Endothelial cell (in vitro differentiated cells): Measurements from ENCODE around the gene ISG15. TPM values are rescaled to one million over a fixed set of nuclear protein-coding genes. Genes with fewer than 3 reads are reported as not detected.

Source experiments
- DNase-seq: peaks from one replicate; pipeline ENCODE4 v3.0.0; 2021; ENCODE audit warnings: low spot score
- H3K27ac Mint-ChIP-seq: one replicate; pipeline ENCODE4 v1.8.0; 2021; ENCODE audit warnings: mixed read lengths, inconsistent platforms; ENCODE audit not compliant: unreplicated experiment
- H3K27me3 Mint-ChIP-seq: one replicate; pipeline ENCODE4 v1.8.0; 2021; ENCODE audit warnings: mild to moderate bottlenecking, moderate library complexity, mixed read lengths, inconsistent platforms; ENCODE audit not compliant: unreplicated experiment
- H3K36me3 Mint-ChIP-seq: one replicate; pipeline ENCODE4 v1.8.0; 2021; ENCODE audit warnings: mild to moderate bottlenecking, low read depth, mixed read lengths, inconsistent platforms; ENCODE audit not compliant: unreplicated experiment
- H3K4me1 Mint-ChIP-seq: one replicate; pipeline ENCODE4 v1.8.0; 2021; ENCODE audit warnings: mild to moderate bottlenecking, mixed read lengths, inconsistent platforms; ENCODE audit not compliant: unreplicated experiment
- H3K4me3 Mint-ChIP-seq: one replicate; pipeline ENCODE4 v1.8.0; 2021; ENCODE audit warnings: mild to moderate bottlenecking, mixed read lengths, inconsistent platforms; ENCODE audit not compliant: unreplicated experiment
- H3K9me3 Mint-ChIP-seq: one replicate; pipeline ENCODE4 v1.8.0; 2021; ENCODE audit warnings: mixed read lengths, inconsistent platforms; ENCODE audit not compliant: unreplicated experiment
- total RNA-seq: library from RNA; stranded (reverse); fragmentation: NEBNext Ultra II Directional; extraction: Animal tissue kit (Norgen Biotek cat#: 25700); gene quantifications from one replicate; pipeline ENCODE4 v1.2.1, GENCODE V29; 2021; ENCODE audit not compliant: unreplicated experiment
- TF ChIP-seq, protein P1 (sequence below): fragments of 200-600 bp; sonication (generic); IDR thresholded peaks from one replicate; pipeline ENCODE4 v1.5.0; 2021; ENCODE audit warnings: antibody characterized with exemption; ENCODE audit not compliant: unreplicated experiment

Gene ISG15
- total RNA-seq, 1 donor from 2014 or later = 33.3 TPM

DNA sequence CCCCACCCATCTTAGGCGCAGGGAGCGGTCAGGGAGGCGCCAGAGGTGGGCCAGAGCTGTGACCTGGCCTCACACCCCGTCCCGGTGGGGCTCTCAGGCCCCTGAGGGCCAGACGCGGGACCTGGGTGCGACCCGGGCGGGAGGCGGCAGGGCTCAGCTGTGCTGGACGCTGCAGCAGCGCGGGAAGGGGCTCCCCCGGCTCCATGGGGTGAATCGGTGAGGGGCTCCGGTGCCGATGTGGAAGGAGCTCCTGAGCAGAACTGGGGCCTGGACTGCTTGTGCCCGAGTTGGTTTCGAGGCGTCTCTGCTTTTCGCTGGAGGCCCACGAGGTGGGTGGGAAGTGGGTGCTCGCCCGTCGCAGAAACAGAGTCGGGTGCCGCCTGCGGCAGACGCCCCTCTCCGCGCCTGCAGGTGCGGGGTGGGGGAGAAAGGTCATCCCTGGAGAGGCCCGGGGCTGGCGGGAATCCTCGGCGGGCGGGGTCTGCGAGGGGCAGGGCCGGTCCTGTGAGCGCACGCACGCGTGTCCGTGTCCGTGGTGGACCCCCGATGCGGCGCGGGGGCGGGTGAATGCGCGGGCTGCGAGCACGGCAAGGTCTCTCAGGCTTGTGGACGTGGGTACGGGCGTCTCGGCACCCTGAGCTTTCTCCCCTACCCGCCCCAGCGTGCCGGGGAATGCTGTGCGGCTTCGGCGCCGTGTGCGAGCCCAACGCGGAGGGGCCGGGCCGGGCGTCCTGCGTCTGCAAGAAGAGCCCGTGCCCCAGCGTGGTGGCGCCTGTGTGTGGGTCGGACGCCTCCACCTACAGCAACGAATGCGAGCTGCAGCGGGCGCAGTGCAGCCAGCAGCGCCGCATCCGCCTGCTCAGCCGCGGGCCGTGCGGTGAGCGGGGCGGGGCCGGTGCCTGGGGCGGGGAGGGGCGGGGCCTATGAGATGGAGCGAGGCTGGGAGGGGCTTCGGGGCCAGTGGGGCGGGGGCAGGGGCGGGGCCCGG lies 27.0 kb downstream of the ISG15 start:
- Mint-ChIP-seq H3K27ac (no peak overlapping the region), H3K27me3 (peaks cover 17% of the 10 kb centered on the region), H3K36me3 (peaks cover 20% of the 10 kb centered on the region), H3K4me3 (no peak overlapping the region), H3K4me1 (no peaks in the 10 kb centered on the region), H3K9me3 (no peaks in the 10 kb centered on the region)
- TF ChIP-seq, protein P1, sequence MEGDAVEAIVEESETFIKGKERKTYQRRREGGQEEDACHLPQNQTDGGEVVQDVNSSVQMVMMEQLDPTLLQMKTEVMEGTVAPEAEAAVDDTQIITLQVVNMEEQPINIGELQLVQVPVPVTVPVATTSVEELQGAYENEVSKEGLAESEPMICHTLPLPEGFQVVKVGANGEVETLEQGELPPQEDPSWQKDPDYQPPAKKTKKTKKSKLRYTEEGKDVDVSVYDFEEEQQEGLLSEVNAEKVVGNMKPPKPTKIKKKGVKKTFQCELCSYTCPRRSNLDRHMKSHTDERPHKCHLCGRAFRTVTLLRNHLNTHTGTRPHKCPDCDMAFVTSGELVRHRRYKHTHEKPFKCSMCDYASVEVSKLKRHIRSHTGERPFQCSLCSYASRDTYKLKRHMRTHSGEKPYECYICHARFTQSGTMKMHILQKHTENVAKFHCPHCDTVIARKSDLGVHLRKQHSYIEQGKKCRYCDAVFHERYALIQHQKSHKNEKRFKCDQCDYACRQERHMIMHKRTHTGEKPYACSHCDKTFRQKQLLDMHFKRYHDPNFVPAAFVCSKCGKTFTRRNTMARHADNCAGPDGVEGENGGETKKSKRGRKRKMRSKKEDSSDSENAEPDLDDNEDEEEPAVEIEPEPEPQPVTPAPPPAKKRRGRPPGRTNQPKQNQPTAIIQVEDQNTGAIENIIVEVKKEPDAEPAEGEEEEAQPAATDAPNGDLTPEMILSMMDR = no peak
- DNase-seq = peak; percentile 84

DNA sequence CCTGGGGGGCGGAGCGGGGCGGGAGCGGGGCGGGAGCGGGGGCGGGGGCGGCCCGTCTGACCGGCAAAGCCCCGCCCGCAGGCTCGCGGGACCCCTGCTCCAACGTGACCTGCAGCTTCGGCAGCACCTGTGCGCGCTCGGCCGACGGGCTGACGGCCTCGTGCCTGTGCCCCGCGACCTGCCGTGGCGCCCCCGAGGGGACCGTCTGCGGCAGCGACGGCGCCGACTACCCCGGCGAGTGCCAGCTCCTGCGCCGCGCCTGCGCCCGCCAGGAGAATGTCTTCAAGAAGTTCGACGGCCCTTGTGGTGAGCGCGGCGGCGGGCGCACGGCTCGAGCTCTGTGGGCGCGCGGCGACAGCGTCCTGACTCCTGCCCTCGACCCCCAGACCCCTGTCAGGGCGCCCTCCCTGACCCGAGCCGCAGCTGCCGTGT lies 27.8 kb downstream of the ISG15 start:
- H3K4me1 Mint-ChIP-seq = no peaks in the 10 kb centered on the region
- H3K4me3 Mint-ChIP-seq = no peak overlapping the region
- TF ChIP-seq, protein P1 = no peak
- no peak overlapping the region for H3K27ac Mint-ChIP-seq
- H3K36me3 Mint-ChIP-seq = peaks cover 15% of the 10 kb centered on the region
- H3K9me3 Mint-ChIP-seq = no peaks in the 10 kb centered on the region
- no peak for DNase-seq
- H3K27me3 Mint-ChIP-seq = peaks cover 17% of the 10 kb centered on the region

DNA sequence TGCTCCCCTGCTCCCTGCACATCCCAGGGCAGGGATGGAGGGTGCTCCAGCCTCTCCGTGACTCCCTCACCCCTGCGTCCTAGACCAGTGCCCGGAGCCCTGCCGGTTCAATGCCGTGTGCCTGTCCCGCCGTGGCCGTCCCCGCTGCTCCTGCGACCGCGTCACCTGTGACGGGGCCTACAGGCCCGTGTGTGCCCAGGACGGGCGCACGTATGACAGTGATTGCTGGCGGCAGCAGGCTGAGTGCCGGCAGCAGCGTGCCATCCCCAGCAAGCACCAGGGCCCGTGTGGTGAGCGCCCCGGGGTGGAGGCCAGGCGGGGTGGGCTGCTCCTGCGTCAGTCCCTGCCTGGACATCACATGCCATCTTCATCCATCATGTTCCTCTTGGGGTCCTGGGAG lies 28.6 kb downstream of the ISG15 start:
- no peak for DNase-seq
- Mint-ChIP-seq H3K36me3 (peaks cover 14% of the 10 kb centered on the region), H3K4me1 (no peaks in the 10 kb centered on the region), H3K27ac (no peak overlapping the region), H3K27me3 (peaks cover 16% of the 10 kb centered on the region), H3K9me3 (no peaks in the 10 kb centered on the region), H3K4me3 (no peak overlapping the region)
- TF ChIP-seq, protein P1 = no peak

DNA sequence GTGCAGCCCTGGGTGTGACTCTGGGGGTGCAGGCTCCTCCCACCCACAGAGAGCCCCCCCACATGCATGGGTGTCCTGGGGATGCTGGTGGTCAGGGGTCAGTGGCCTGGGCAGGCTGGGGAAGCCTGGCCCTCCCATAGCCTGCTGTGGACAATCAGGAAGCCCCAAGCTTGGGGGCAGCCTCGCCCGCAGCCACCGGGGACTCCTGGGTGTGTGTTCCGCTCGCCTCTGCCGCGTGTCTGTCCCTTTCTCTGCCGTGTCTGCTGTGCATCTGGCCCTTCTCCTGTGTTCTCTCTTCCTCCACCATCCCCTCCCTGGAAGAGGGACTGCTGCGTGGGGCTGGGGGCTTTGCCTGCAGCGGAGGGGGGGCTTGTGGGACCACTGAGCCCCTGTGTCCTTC lies 29.5 kb downstream of the ISG15 start:
- no peaks in the 10 kb centered on the region for H3K4me1 Mint-ChIP-seq

More for the DNA sequence above, 29.5 kb downstream of the ISG15 start:
- Mint-ChIP-seq H3K27ac (no peak overlapping the region), H3K4me3 (peak overlapping the region; percentile 42), H3K27me3 (peaks cover 14% of the 10 kb centered on the region), H3K9me3 (no peaks in the 10 kb centered on the region), H3K36me3 (peaks cover 18% of the 10 kb centered on the region)
- TF ChIP-seq, protein P1 = no peak
- no peak for DNase-seq
